ENCODE measurements around the gene PEX7. TPM values are rescaled to one million over a fixed set of nuclear protein-coding genes. Genes with fewer than 3 reads are reported as not detected.

Gene PEX7
- total and polyA plus RNA-seq, 8 donors = 2.7 to 38.5 (median 14.6) TPM; not detected in 1

DNA sequence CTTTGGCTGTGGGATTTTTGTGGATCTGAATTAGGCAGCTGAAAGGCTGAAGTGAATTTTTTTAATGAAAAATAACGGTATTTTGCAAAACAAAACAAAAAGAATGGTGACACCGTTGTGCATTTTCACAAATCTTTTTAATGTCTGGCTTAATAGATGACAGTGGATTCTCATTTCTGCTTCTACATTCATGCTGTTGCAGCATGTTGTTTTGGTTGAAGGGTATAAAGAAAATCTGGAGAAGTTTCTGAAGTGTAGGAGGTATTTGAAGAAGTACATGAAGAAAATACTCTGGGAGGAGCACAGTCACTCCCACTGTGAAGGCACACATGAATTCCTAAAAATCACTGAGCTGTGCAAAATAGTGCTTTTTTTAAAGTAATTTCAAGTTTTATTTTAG is 27.0 kb upstream of the PEX7 start:
- no peaks in the 10 kb centered on the region for H3K27me3 ChIP-seq
- H3K4me3 ChIP-seq = no peak overlapping the region
- no peaks in the 10 kb centered on the region for H3K9me3 ChIP-seq
- TF ChIP-seq POLR2A (IDR thresholded peaks at IDR 0.05) (no peak), POLR2AphosphoS5 (IDR thresholded peaks at IDR 0.05) (no peak), EP300 (IDR thresholded peaks at IDR 0.05) (no peak)
- TF ChIP-seq, protein P1, sequence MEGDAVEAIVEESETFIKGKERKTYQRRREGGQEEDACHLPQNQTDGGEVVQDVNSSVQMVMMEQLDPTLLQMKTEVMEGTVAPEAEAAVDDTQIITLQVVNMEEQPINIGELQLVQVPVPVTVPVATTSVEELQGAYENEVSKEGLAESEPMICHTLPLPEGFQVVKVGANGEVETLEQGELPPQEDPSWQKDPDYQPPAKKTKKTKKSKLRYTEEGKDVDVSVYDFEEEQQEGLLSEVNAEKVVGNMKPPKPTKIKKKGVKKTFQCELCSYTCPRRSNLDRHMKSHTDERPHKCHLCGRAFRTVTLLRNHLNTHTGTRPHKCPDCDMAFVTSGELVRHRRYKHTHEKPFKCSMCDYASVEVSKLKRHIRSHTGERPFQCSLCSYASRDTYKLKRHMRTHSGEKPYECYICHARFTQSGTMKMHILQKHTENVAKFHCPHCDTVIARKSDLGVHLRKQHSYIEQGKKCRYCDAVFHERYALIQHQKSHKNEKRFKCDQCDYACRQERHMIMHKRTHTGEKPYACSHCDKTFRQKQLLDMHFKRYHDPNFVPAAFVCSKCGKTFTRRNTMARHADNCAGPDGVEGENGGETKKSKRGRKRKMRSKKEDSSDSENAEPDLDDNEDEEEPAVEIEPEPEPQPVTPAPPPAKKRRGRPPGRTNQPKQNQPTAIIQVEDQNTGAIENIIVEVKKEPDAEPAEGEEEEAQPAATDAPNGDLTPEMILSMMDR (IDR thresholded peaks at IDR 0.05) = no peak
- no peak for DNase-seq
- H3K36me3 ChIP-seq = no peaks in the 10 kb centered on the region
- H3K27ac ChIP-seq = no peak overlapping the region
- intact Hi-C loops (cut with DNase I; ENCODE audit: low total_unique reads) = loop anchor here (5.0 kb wide), 1 partner anchor 153 kb away; no protein-coding TSS in a partner anchor
- WGBS, 5 donors = 88 to 97% (median 93%) methylated on average over 2 of the region's 2 CpGs
- H3K4me1 ChIP-seq = peaks cover 7 to 15% (median 13%) of the 10 kb centered on the region in 4 donors

DNA sequence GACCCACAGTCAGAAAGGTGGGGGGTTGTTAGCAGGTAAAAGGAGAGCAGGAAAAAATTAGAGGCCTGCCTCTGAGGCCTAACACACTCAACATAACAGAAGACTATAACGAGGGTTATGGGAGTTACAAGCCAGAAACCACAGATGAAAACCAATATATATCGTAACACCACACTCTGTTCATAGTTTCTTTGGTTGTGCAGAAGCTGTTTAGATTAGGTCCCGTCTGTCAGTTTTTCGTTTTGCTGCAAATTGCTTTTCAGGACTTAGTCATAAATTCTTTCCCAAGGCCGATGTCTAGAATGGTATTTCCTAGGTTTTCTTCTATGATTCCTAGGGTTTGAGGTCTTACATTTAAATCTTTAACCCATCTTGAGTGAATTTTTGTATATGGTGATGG is 26.4 kb upstream of the PEX7 start:
- H3K4me3 ChIP-seq = no peak overlapping the region
- DNase-seq = no peak
- H3K27ac ChIP-seq = no peak overlapping the region
- no peaks in the 10 kb centered on the region for H3K9me3 ChIP-seq
- no peak for TF ChIP-seq POLR2A (IDR thresholded peaks at IDR 0.05)
- no peak for TF ChIP-seq POLR2AphosphoS5 (IDR thresholded peaks at IDR 0.05)
- TF ChIP-seq, protein P1 (IDR thresholded peaks at IDR 0.05) = no peak
- no peak for TF ChIP-seq EP300 (IDR thresholded peaks at IDR 0.05)
- no peaks in the 10 kb centered on the region for H3K36me3 ChIP-seq
- intact Hi-C loops (cut with DNase I; ENCODE audit: low total_unique reads) = loop anchor here (5.0 kb wide), 1 partner anchor 154 kb away; no protein-coding TSS in a partner anchor
- H3K27me3 ChIP-seq = no peaks in the 10 kb centered on the region
- WGBS, 5 donors = 90 to 94% (median 92%) methylated on average over 5 of the region's 5 CpGs
- peaks cover 7 to 13% (median 10%) of the 10 kb centered on the region in 4 donors for H3K4me1 ChIP-seq

DNA sequence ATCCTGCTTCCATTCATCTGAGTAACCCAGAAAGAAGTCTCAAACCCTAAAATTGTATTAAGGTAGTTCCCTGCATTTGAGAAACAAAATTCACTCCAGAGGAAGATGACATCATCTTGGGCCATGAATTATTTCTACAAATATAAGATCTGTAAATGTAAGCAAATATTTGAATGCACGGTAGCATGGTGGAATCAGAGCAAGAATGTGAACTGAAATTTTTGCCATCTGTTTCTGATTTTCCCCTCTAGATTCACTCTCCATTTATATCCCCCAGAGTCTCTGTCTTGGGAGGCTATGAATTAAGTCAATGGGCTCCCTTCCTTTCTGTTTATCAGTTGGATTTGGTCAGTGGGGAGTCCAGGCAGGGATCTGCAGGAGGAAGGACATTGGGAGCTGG is 24.3 kb upstream of the PEX7 start:
- no peak for DNase-seq
- no peaks in the 10 kb centered on the region for H3K27me3 ChIP-seq
- intact Hi-C loops (cut with DNase I; ENCODE audit: low total_unique reads) = loop anchor here (5.0 kb wide), 1 partner anchor 156 kb away; no protein-coding TSS in a partner anchor
- TF ChIP-seq, protein P1 (IDR thresholded peaks at IDR 0.05) = no peak
- TF ChIP-seq POLR2A (IDR thresholded peaks at IDR 0.05) (no peak), EP300 (IDR thresholded peaks at IDR 0.05) (no peak), POLR2AphosphoS5 (IDR thresholded peaks at IDR 0.05) (no peak)
- no peaks in the 10 kb centered on the region for H3K36me3 ChIP-seq
- 79 to 95% (median 92%) methylated on average over 1 of the region's 1 CpG for WGBS, 5 donors
- H3K9me3 ChIP-seq = no peaks in the 10 kb centered on the region
- H3K4me1 ChIP-seq = peaks cover 7 to 10% (median 9%) of the 10 kb centered on the region in 4 donors
- H3K4me3 ChIP-seq = no peak overlapping the region
- no peak overlapping the region for H3K27ac ChIP-seq

DNA sequence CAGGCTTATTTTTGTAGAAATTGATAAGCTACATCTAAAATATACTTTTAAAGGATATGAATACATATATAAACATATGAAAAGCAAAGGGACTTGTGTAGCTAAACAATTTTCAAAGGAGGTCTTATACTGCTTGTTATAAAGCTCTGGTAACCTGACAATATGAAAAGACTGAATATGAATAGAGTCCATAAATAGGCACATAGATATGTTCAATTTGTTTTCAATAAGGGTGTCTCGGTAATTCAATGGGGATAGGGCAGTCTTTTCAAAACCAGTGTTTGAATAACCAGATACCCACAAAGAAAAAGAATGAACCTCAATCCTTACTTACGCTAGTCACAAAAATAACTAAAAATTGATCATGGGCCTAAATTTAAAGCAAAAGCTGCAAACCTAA is 20.8 kb upstream of the PEX7 start:
- Histone ChIP-seq H3K4me1 (no peaks in the 10 kb centered on the region), H3K27me3 (no peaks in the 10 kb centered on the region), H3K4me3 (no peak overlapping the region), H3K9me3 (no peaks in the 10 kb centered on the region), H3K27ac (no peak overlapping the region), H3K36me3 (no peaks in the 10 kb centered on the region)
- no peak for DNase-seq
- TF ChIP-seq POLR2A (IDR thresholded peaks at IDR 0.05) (no peak), EP300 (IDR thresholded peaks at IDR 0.05) (no peak), POLR2AphosphoS5 (IDR thresholded peaks at IDR 0.05) (no peak)
- TF ChIP-seq, protein P1 (IDR thresholded peaks at IDR 0.05) = no peak
- intact Hi-C loops (cut with DNase I; ENCODE audit: low total_unique reads) = no loop called here
- WGBS, 5 donors = 90 to 98% (median 95%) methylated on average over 2 of the region's 2 CpGs

Data from stomach (tissue), 9 donors.